ENCODE results near the gene GPR152. TPM values are rescaled to one million over a fixed set of nuclear protein-coding genes. Genes with fewer than 3 reads are reported as not detected.
A peak's percentile ranks its signal among the peaks of the same experiment; 100 is the strongest.

The GPR152 gene
- polyA plus RNA-seq, 2 of the 4 experiments (the other 2 are of a cell fraction): not detected

DNA sequence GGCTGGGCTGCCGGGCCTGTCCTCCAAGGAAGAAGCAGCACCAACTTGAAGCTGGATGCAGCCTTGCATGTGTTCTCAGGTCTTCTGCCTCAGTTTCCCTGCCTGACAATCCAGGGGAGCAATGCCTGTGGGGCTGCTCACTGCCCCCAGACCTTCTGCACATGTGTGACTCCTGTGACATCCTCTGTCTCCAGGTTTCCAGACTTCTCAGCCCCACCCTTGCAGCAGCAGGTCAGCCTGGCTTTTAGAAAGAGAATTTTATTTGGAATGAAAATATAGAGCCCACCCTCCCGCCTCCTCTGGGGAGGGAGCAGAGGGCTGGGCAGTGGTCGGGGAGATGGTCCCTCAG lies 14.7 kb downstream of the GPR152 start (continued):
- TF ChIP-seq, protein P1, sequence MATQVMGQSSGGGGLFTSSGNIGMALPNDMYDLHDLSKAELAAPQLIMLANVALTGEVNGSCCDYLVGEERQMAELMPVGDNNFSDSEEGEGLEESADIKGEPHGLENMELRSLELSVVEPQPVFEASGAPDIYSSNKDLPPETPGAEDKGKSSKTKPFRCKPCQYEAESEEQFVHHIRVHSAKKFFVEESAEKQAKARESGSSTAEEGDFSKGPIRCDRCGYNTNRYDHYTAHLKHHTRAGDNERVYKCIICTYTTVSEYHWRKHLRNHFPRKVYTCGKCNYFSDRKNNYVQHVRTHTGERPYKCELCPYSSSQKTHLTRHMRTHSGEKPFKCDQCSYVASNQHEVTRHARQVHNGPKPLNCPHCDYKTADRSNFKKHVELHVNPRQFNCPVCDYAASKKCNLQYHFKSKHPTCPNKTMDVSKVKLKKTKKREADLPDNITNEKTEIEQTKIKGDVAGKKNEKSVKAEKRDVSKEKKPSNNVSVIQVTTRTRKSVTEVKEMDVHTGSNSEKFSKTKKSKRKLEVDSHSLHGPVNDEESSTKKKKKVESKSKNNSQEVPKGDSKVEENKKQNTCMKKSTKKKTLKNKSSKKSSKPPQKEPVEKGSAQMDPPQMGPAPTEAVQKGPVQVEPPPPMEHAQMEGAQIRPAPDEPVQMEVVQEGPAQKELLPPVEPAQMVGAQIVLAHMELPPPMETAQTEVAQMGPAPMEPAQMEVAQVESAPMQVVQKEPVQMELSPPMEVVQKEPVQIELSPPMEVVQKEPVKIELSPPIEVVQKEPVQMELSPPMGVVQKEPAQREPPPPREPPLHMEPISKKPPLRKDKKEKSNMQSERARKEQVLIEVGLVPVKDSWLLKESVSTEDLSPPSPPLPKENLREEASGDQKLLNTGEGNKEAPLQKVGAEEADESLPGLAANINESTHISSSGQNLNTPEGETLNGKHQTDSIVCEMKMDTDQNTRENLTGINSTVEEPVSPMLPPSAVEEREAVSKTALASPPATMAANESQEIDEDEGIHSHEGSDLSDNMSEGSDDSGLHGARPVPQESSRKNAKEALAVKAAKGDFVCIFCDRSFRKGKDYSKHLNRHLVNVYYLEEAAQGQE (IDR thresholded peaks at IDR 0.05): no peak

DNA sequence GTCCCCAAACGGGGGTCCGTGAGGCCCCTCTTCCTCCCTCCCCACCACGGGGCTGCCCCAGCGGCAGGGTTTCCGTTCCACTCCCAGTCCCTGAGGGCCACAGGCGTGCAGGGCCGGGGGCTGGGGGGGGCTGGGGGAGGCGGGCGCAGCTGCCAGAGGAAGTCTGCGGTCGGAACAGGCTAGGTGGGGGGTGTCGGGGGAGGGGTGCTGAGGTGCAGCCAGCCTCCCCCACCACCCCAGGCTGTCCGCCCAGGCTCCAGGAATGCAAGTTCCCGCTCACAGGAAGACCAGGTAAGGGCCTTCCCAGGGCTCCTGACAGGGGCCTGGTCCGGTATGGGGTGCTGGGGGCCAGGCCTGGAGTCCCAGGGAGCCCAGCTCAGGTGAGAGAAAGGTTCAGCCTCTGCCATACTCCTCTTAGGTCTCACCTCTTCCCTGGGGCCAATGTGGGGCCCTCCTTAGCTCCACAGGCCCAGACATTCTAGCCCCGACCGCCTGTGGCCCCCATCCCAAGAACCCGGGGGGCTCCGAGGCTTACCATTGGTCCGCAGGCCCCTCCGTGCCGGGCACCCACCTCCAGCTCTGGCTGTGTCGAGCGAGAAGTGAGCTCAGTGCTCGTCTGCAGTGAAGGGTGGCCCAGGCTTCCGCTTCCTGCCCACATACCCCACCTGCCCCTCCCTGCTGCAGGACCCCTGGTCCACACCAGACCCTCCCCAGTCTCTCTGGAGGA lies 15.3 kb downstream of the GPR152 start, which contains the start of gene PTPRCAP:
PTPRCAP (minus strand) TSS at position 601 of the 727 bp plus-strand sequence; CDS start at position 538, 63 bp downstream.
- H3K4me1 ChIP-seq: peaks cover 15% of the 10 kb centered on the region; the same call in 1 of the 3 replicates
- H3K9me3 ChIP-seq: no peaks in the 10 kb centered on the region
- H3K27ac ChIP-seq: no peak within 1 kb of the TSS; a peak in 1 of 6 replicates
- DNase-seq (ENCODE audit: low read depth in 1 of 2, low spot score in 1 of 2) (no peak), ATAC-seq (no peak), FAIRE-seq (no peak)
- TF ChIP-seq ESRRA (IDR thresholded peaks at IDR 0.05; ENCODE audit: borderline replicate concordance, low read length) (no peak), RARB (CRISPR knock-in tag; IDR thresholded peaks at IDR 0.05) (no peak), RCOR1 (IDR thresholded peaks at IDR 0.05; ENCODE audit: low read depth, low read length) (no peak), POLR2AphosphoS2 (conservative IDR thresholded peaks at IDR 0.05; ENCODE audit: low read length) (no peak)
- TF ChIP-seq, protein P2, sequence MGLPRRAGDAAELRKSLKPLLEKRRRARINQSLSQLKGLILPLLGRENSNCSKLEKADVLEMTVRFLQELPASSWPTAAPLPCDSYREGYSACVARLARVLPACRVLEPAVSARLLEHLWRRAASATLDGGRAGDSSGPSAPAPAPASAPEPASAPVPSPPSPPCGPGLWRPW (IDR thresholded peaks at IDR 0.05): no peak
- H3K4me3 ChIP-seq: no peak within 1 kb of the TSS
- CTCF ChIA-PET: interaction anchor here (1.2 to 2.2 kb wide), 5 partner anchors 9 to 86 kb away, joined by 3 to 6 read pairs (median 6); partner anchors contain the start of genes GPR152, PPP1CA and RPS6KB2
- POLR2A ChIA-PET: interaction anchor here (2.8 kb wide), 1 partner anchor 36 kb away, joined by 12 read pairs; the partner anchor contains the start of gene PPP1CA
- H3K4me2 ChIP-seq: no peak within 1 kb of the TSS
- WGBS (ENCODE audit: missing lambda C conversion rate): 90% methylated on average over 16 of the region's 26 CpGs

DNA sequence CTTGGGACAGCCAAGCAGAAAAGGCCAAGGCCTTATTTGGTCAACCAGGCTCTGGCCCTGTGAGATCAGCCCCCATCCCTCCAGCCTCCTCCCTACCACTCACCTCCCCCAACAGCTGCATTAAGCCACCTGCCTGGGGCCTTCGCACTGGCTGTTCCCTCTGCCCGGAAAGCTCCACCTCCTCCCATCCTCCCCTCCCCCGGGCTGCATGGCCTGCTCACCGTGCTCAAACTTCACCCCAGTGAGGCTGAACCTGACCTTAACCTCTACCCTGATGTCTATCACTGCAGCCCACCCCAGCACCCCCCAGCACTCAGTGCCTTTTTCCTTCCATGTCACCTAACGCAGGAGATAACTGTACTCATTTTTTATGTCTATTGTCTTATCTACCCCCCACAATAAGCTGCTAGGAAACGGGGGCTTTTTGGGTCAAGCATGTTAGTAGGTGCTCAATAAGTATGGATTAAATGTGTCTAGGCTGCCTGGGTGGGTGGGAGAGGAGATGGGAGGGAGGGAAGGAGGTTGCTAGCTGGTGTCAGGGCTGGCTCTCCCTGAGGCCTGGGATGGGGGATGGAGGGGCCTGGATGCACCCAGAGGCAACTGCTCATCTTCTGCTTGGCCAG lies 16.0 kb downstream of the GPR152 start:
- peaks cover 15% of the 10 kb centered on the region; the same call in 1 of the 3 replicates for H3K4me1 ChIP-seq
- TF ChIP-seq CEBPB (IDR thresholded peaks at IDR 0.05): no peak
- TF ChIP-seq ZFP36 (IDR thresholded peaks at IDR 0.05; ENCODE audit: borderline replicate concordance, partially characterized antibody): no peak
- H3K4me2 ChIP-seq: no peak overlapping the region
- ChIA-PET POLR2A (interaction anchor here (2.8 kb wide), 1 partner anchor 35 kb away, joined by 12 read pairs; the partner anchor contains the start of gene PPP1CA), CTCF (interaction anchor here (0.6 to 2.2 kb wide), 5 partner anchors 8 to 835 kb away, joined by 3 to 6 read pairs (median 6); partner anchors contain the start of genes C11orf24, PPP1CA and RPS6KB2)
- DNase-seq (ENCODE audit: low read depth in 1 of 2, low spot score in 1 of 2) (no peak), FAIRE-seq (no peak), ATAC-seq (peak; percentile 3 to 9; a peak in 1 of 6 replicates)
- H3K4me3 ChIP-seq: no peak overlapping the region
- WGBS (ENCODE audit: missing lambda C conversion rate): 64% methylated on average over 6 of the region's 6 CpGs
- no peak overlapping the region; a peak in 1 of 6 replicates for H3K27ac ChIP-seq
- H3K9me3 ChIP-seq: no peaks in the 10 kb centered on the region

DNA sequence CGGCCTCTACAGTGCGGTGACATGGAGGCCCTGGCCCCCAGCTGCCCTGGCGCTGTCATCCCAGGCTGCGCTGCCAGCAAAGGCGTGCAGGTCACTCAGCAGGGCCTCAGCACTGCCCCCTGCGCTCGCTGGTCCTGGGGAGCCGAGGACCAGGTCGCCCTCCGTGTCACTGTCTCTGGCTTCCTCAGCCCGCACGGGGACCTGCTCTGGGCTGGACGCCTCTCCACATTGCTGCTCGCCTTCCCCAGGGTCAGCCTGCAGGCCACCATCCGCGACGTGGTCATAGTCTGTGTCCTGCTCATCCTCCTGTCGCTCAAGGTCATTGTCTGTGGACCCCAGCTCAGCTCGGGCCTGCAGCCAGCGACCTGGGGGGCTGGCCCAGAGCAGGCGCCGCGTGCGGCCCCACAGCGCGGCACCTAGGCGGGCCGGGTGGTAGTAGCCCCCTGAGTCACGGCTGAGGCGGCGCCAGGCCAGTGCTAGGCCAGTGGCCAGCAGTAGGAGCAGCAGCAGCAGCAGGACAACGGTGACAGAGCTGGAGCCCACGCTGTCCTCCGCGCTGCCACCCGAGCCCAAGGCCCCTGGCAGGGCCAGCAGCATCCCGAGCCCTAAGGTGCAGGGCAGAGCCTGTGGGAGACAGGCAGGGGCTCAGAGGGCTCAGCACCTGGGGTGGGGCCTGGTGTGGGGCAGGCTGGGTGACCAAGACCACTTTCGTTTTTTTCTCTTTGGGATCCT lies 16.6 kb downstream of the GPR152 start:
- ChIA-PET POLR2A (no interaction called here), CTCF (interaction anchor here (0.6 kb wide), 2 partner anchors 39 to 836 kb away, joined by 3 to 4 read pairs; partner anchors contain the start of gene C11orf24)
- no peak overlapping the region for H3K4me2 ChIP-seq
- 95% methylated on average over 29 of the region's 38 CpGs for WGBS (ENCODE audit: missing lambda C conversion rate)
- TF ChIP-seq, protein P3, sequence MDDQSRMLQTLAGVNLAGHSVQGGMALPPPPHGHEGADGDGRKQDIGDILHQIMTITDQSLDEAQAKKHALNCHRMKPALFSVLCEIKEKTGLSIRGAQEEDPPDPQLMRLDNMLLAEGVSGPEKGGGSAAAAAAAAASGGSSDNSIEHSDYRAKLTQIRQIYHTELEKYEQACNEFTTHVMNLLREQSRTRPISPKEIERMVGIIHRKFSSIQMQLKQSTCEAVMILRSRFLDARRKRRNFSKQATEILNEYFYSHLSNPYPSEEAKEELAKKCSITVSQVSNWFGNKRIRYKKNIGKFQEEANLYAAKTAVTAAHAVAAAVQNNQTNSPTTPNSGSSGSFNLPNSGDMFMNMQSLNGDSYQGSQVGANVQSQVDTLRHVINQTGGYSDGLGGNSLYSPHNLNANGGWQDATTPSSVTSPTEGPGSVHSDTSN (IDR thresholded peaks at IDR 0.05): peak; percentile 6; the same call in 1 of the 2 replicates
- TF ChIP-seq, protein P4, sequence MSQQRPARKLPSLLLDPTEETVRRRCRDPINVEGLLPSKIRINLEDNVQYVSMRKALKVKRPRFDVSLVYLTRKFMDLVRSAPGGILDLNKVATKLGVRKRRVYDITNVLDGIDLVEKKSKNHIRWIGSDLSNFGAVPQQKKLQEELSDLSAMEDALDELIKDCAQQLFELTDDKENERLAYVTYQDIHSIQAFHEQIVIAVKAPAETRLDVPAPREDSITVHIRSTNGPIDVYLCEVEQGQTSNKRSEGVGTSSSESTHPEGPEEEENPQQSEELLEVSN (IDR thresholded peaks at IDR 0.05; ENCODE audit: borderline replicate concordance, low read depth): no peak
- FAIRE-seq (no peak), ATAC-seq (no peak; a peak in 1 of 6 replicates), DNase-seq (ENCODE audit: low read depth in 1 of 2, low spot score in 1 of 2) (no peak)
- 0 out of 6 replicates have a peak overlapping the region, but pooled peaks of 1 of the 2 experiments have one; percentile 6 for H3K27ac ChIP-seq
- H3K4me3 ChIP-seq: no peak overlapping the region
- H3K4me1 ChIP-seq: peaks cover 15% of the 10 kb centered on the region; the same call in 1 of the 3 replicates
- no peaks in the 10 kb centered on the region for H3K9me3 ChIP-seq

Measured in A549 (cell line).